ENCODE results near the gene ZNF664.

- TF ChIP-seq CTCF (IDR thresholded peaks at IDR 0.05) (no peak), ZFX (IDR thresholded peaks at IDR 0.05; ENCODE audit: borderline replicate concordance) (no peak)
These were observed 48.0 kb downstream of the ZNF664 start for GRCh38 chr12:124021007-124021406.

Measured in 22Rv1 (cell line).